GM21360 (cell line): ENCODE measurements around the gene CELF4.

ENCODE experiments used
- ATAC-seq: cut with Tn5 transposase; IDR thresholded peaks from one replicate; pipeline ENCODE4 v1.9.1; 2021; ENCODE audit warnings: mild to moderate bottlenecking, moderate library complexity; ENCODE audit not compliant: unreplicated experiment

CELF4 gene

GRCh38 chr18:37270038-37270665, 295.4 kb downstream of the CELF4 start:
- ATAC-seq: no peak

GRCh38 chr18:37266290-37266689, 299.3 kb downstream of the CELF4 start:
- no peak for ATAC-seq

GRCh38 chr18:37265382-37265781, 300.2 kb downstream of the CELF4 start:
- no peak for ATAC-seq

GRCh38 chr18:37264956-37265355, 300.6 kb downstream of the CELF4 start:
- ATAC-seq: no peak

- ATAC-seq: no peak
Measured at GRCh38 chr18:37261988-37262387, 303.6 kb downstream of the CELF4 start.

GRCh38 chr18:37261246-37261840, 304.3 kb downstream of the CELF4 start:
- no peak for ATAC-seq

- no peak for ATAC-seq
Measured at GRCh38 chr18:37260367-37261093, 305.1 kb downstream of the CELF4 start.

GRCh38 chr18:37259711-37260110, 305.9 kb downstream of the CELF4 start:
- ATAC-seq: no peak

GRCh38 chr18:37258819-37259218, 306.8 kb downstream of the CELF4 start:
- ATAC-seq: no peak

- ATAC-seq: no peak
Measured at GRCh38 chr18:37258131-37258530, 307.5 kb downstream of the CELF4 start.

GRCh38 chr18:37254973-37255372, 310.6 kb downstream of the CELF4 start:
- no peak for ATAC-seq

GRCh38 chr18:37254236-37254754, 311.3 kb downstream of the CELF4 start:
- no peak for ATAC-seq

- no peak for ATAC-seq
Measured at GRCh38 chr18:37253394-37254235, 312.0 kb downstream of the CELF4 start.

GRCh38 chr18:37252854-37253393, 312.7 kb downstream of the CELF4 start:
- no peak for ATAC-seq

GRCh38 chr18:37252342-37252741, 313.3 kb downstream of the CELF4 start:
- ATAC-seq: no peak

- ATAC-seq: no peak
Measured at GRCh38 chr18:37251679-37252078, 313.9 kb downstream of the CELF4 start.

GRCh38 chr18:37249895-37250618, 315.5 kb downstream of the CELF4 start:
- no peak for ATAC-seq

- ATAC-seq: no peak
Measured at GRCh38 chr18:37249171-37249886, 316.3 kb downstream of the CELF4 start.

- ATAC-seq: no peak
Measured at GRCh38 chr18:37248281-37248680, 317.3 kb downstream of the CELF4 start.
